AG08395 (cell line): ENCODE results near the gene LEP.
"Not testable (repeated sequence)": the region's sequence is repeated elsewhere in the genome, so short reads cannot be mapped to it uniquely, and the experiment has no call there.

Experiments
- DNase-seq: peaks from one replicate; pipeline ENCODE4 v3.0.0; 2012; ENCODE audit warnings: mixed read lengths, low spot score

LEP gene

DNA sequence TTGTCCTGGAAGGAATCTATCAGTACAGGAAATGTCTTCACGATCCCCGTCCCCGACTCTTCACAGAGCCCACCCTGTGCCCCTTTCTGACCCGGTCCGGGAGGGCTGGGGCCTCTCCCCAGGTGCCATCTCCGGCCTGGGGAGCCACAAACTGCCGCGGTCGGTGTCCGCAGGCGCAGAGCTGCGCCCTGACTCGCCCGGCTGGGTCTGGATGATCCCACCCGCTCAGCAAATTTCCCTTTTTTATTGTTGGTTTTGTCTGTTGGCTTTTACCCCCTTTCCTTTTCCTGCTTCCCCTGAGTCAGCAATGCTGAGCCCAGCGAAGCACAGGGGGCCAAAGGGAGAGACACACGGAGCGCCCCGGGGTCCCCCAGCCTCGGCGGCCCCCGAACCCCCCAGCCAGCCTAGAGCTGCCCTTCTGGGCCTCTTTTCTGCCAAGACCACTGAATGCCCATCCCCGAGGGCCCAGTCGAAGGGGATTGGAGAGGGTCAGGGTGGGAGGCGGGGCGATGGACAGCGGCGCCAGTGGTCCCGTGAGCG, 30.9 kb downstream of the LEP start:
- DNase-seq = no peak

DNA sequence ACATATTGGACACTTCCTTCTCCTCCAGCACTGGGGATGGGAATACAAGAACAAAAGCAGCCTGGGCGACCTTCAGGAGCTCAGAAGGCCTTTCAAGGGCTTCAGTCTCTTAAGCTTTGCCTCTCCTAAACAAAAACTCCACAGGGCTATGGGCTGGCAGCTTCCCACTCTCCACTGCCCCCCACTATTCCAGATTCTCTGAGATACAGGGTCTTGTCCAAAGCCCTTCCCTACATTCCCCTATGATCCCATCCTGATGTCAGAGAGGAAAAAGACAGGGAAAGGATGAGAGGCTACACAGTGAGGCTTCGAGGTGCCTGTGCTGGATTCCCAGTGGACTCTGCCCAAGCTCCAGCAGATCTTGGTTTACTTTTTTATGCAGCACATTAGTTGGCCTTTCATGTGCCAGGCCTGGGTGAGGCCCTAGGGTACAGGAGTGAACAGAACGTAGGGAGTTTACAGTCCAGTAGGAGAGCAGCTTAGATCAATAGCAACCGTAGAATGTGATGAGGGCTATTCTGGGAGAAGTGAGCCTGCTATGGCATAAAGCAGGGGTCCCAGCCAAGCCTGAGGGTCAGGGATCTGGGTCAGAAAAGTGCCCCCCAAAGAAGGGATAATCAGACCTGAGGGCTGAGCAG, 33.3 kb downstream of the LEP start:
- no peak for DNase-seq

DNA sequence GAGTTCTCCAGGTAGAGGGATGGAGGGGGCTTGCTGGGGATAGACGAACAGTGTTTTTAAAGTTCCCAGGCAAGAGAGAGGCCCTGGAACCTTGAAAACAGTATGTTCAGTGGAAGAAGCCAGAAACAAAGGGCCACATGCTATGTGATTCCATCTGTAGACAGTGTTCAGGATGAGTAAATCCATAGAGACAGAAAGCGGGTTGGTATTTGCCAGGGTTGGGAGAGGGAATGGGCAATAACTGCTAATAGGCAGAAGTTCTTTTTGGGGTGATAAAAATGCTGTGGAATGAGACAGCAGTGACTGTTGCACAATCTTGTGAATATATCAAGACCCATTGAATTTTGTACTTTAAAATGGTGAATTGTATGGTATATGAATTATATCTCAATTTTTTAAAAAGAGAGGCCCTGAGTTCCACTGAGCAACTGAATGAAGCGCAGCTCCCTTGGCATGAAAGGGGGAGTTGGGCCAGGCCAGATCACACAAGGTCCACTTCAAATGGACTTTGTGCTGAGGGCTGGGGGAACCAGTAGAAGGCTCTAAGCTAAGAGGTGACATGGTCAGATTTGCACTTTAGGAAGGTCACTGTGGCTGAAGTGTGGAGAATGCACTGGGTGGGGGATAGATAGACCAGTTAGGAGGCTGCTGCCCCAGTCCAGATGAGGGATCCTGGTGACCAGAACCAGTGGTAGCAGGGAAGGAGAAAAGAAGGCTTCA, 34.0 kb downstream of the LEP start:
- no peak for DNase-seq

- DNase-seq = no peak
Measured at GRCh38 chr7:128275681-128276080, 34.6 kb downstream of the LEP start.

- DNase-seq = no peak
Measured at GRCh38 chr7:128278366-128278765, 37.3 kb downstream of the LEP start.

DNA sequence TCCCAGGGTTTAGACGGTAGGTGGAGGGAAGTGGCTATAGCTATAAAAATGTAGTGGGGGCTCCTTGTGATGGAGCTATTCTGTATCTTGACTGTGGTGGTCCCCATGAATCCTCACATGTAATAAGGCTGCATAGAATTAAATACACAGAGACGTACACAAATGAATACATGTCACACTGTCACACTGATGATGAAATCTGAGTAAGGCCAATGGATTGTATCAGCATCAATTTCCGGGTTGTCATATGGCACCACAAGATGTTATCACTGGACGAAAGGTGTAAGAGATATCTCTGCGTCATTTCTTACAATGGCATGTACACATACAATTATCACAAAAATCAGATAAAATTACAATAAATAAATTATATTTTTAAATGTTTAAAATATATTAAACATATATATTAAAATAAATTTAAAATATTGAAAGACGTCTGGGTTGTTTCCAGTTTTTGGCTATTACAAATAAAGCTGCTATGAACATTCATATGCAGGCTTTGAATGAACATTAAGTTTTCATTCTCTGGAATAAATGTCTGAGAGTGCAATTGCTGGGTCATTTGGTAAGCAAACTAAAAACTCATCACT, 38.1 kb downstream of the LEP start:
- DNase-seq = no peak

DNA sequence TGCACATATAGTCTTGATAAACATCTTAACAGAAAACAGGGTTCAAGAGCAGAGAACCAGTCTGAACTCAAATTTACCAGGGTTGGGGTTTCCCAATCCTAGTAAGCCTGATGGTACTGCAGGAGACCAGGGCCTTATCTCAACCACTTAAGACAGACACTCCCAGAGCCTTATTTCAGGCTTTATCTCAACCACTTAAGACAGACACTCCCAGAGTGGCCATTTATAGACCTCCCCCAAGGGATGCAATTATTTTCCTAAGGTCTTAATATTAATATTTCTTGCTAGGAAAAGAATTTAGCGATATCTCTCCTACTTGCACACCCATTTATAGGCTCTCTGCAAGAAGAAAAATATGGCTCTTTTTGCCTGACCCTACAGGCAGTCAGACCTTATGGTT, 39.4 kb downstream of the LEP start:
- DNase-seq = not testable (repeated sequence)

DNA sequence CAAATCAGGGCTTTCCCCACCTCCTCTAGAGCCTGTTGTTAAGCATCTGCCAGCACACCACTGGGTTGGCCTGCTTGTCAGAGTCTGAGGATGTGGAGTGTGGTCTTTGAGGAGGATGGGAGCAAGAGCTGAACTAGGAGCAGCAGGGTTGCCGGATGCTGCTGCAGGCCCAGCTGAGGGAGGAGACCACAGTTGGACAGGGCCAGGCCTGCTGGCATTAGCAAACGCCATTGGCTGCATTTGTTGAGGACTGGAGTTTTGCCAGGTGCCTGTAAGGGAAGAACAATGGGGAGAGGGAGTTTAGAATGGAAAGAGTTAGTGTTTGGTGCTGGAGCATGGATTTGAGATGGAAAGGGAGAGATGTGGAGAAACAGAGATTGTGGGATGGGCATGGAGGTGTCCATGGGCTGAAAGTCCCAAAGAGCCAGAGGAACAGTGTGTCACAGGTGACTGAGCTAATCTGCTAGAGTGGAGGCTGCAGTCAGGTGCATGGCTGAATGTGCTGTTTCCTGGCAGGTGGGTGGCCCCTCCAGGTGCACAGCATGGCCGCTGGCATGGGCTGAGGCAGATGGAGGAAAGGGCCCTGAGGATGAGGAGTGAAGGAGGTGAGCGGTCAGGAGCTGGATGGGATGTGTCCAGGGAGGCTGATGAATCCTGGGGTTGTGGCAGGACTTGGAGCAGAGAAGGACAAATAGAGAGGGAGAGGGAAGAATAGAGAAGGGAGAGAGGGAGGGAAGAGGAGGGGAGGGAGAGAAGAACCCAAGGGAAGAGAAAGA, 40.7 kb downstream of the LEP start:
- DNase-seq = no peak

- DNase-seq = no peak
Measured at GRCh38 chr7:128284102-128284501, 43.0 kb downstream of the LEP start.

- DNase-seq = no peak
Measured at GRCh38 chr7:128287556-128287955, 46.5 kb downstream of the LEP start.

DNA sequence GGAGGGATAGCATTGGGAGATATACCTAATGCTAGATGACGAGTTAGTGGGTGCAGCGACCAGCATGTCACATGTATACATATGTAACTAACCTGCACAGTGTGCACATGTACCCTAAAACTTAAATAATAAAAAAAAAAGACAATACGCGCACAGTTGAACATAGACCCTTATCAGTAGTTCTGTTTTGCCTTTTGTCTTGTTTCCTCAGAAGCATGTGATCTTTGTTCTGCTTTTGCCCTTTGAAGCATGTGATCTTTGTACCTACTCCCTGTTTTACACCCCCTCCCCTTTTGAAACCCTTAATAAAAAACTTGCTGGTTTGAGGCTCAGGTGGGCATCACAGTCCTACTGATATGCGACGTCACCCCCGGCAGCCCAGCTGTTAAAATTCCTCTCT, 56.9 kb downstream of the LEP start:
- DNase-seq = not testable (repeated sequence)

GRCh38 chr7:128299109-128299607, 58.1 kb downstream of the LEP start:
- DNase-seq = no peak

DNA sequence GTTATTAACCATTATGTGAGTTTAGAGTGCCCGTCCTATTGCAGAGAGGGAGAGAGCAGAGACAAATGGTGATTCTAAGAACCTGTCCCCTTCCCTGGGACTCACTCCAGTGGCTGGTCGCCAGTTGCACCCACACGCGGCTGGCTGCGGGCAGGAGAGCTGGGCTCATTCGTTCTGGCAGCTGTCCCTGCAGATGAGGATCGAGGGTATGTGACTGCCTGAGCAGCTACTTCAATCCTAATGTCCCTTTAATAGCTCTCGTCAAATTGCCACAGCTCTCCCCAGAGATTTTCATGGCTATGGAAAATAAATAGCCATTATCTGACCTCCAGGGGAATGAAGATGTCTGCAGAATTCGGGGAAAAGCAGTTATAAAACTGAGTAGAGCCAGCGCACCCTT, 61.1 kb downstream of the LEP start:
- no peak for DNase-seq

DNA sequence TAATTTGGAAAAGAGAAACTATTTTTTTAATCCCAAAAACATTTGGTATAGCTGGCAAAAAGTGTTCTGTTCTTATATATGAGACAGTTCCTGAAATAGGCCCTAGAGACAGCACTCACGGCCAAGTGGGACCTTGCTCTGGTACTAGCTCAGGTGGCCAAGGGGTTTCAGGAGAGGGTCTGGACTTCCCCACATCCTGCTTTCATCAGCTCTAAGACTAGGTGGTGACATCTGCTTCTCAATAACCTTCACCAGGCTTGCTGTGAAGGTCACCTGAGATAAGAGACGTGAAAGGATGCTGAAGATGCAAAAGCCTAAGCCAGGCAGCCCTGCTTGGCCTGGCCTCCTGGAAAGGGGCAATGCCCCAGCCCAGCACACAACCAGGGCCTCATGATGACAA, 62.1 kb downstream of the LEP start:
- DNase-seq = no peak

DNA sequence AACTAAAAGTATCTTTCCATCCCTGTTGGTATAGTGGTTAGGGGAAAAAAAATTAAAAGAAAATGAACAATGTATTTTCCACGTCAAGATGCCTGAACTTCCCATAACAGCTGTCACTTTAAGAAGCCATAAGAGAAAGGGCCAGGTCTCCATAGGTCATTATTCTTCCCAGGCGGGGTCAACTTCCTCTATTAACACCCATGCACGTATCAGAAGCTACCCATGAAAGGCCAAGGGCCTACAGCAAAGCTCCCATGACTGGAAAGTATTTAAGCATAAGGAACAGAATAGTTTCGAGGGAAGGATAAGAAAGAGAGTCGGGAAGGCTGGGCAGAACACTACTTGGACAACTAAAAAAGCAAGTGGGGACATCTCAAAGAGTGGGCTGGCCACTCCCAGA, 62.6 kb downstream of the LEP start:
- no peak for DNase-seq

- DNase-seq = peak; percentile 8
Measured at GRCh38 chr7:128304212-128304611, 63.1 kb downstream of the LEP start.

DNA sequence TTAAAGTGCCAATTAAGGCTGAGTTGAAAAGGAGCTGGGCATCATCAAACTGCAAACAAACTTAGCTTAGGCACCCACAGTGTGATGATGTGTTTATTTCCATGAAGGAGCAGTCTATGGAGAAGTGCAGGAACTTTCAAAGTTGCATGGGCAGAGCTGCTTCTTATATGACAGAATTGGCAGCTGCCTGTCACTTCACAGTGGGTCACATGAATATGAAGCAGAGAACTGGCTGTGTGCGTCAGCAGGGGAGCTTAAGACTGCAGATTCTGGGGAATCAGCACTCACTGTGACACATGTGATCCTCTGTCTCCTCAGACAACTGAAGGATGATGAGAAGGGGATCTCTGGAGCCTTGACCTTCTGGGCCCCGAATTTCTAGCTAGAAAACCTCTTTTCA, 66.0 kb downstream of the LEP start:
- no peak for DNase-seq
